NCI-H226 (cell line): ENCODE results near the gene MYO1D.

ENCODE experiments used
- DNase-seq: peaks from one replicate; pipeline ENCODE4 v3.0.0-alpha.2; 2015

MYO1D gene

GRCh38 chr17:32610943-32611342, 266.0 kb downstream of the MYO1D start:
- DNase-seq: no peak

GRCh38 chr17:32609884-32610650, 266.9 kb downstream of the MYO1D start:
- no peak for DNase-seq

GRCh38 chr17:32609085-32609484, 267.8 kb downstream of the MYO1D start:
- DNase-seq: peak; percentile 17

GRCh38 chr17:32608267-32608666, 268.7 kb downstream of the MYO1D start:
- no peak for DNase-seq

- no peak for DNase-seq
Observed at GRCh38 chr17:32604966-32605365, 272.0 kb downstream of the MYO1D start.

- no peak for DNase-seq
Observed at GRCh38 chr17:32602396-32602795, 274.5 kb downstream of the MYO1D start.

- no peak for DNase-seq
Observed at GRCh38 chr17:32601866-32602265, 275.1 kb downstream of the MYO1D start.

- no peak for DNase-seq
Observed at GRCh38 chr17:32596628-32597027, 280.3 kb downstream of the MYO1D start.

- DNase-seq: no peak
Observed at GRCh38 chr17:32596206-32596605, 280.7 kb downstream of the MYO1D start.

- no peak for DNase-seq
Observed at GRCh38 chr17:32593003-32593402, 283.9 kb downstream of the MYO1D start.

- no peak for DNase-seq
Observed at GRCh38 chr17:32591405-32591804, 285.5 kb downstream of the MYO1D start.

GRCh38 chr17:32590974-32591373, 285.9 kb downstream of the MYO1D start:
- no peak for DNase-seq

GRCh38 chr17:32588982-32589381, 287.9 kb downstream of the MYO1D start:
- no peak for DNase-seq

GRCh38 chr17:32588135-32588534, 288.8 kb downstream of the MYO1D start:
- no peak for DNase-seq

- peak; percentile 25 for DNase-seq
Observed at GRCh38 chr17:32586666-32587065, 290.3 kb downstream of the MYO1D start.

GRCh38 chr17:32584792-32585191, 292.1 kb downstream of the MYO1D start:
- DNase-seq: no peak

GRCh38 chr17:32583053-32583452, 293.9 kb downstream of the MYO1D start:
- no peak for DNase-seq

GRCh38 chr17:32575852-32576251, 301.1 kb downstream of the MYO1D start:
- no peak for DNase-seq

GRCh38 chr17:32570081-32570396, 306.9 kb downstream of the MYO1D start:
- no peak for DNase-seq

- DNase-seq: no peak
Observed at GRCh38 chr17:32569171-32570080, 307.5 kb downstream of the MYO1D start.

GRCh38 chr17:32568705-32569104, 308.2 kb downstream of the MYO1D start:
- DNase-seq: no peak

- no peak for DNase-seq
Observed at GRCh38 chr17:32567511-32567910, 309.4 kb downstream of the MYO1D start.

GRCh38 chr17:32567086-32567485, 309.8 kb downstream of the MYO1D start:
- DNase-seq: no peak

GRCh38 chr17:32566303-32566702, 310.6 kb downstream of the MYO1D start:
- DNase-seq: no peak
